Breast epithelium (tissue), 3 donors: Measurements from ENCODE around the gene RPS15A.

Experiments
- CTCF ChIP-seq, 3 donors: fragments of 450-650 bp; IDR thresholded peaks; one replicate each; pipeline ENCODE4 v1.5.1; 2016 to 2017; ENCODE audit warnings: antibody characterized with exemption in 3 of 3, mild to moderate bottlenecking in 3 of 3, moderate library complexity in 3 of 3
- POLR2AphosphoS5 ChIP-seq, 3 donors: sonication (generic); formaldehyde crosslinking; IDR thresholded peaks; one replicate each; pipeline ENCODE4 v1.6.1; 2017; ENCODE audit warnings: antibody characterized with exemption in 3 of 3

GRCh38 chr16:18836702-18837101, 46.6 kb upstream of the RPS15A start:
- TF ChIP-seq CTCF (IDR thresholded peaks at IDR 0.05) (no peak), POLR2AphosphoS5 (IDR thresholded peaks at IDR 0.05) (no peak)
